GM23338 (cell line): ENCODE results near the gene NOP9.

Experiments used
- CREB1 ChIP-seq: fragments of 250-450 bp; sonication (Bioruptor Pico); IDR thresholded peaks from 2 replicates; pipeline ENCODE4 v1.5.0; 2020; ENCODE audit warnings: low read depth, mild to moderate bottlenecking, moderate library complexity
- EZH2phosphoT487 ChIP-seq: fragments of 200-600 bp; sonication (generic); IDR thresholded peaks from one replicate; pipeline ENCODE4 v1.8.1; 2018; ENCODE audit warnings: antibody characterized with exemption; ENCODE audit not compliant: unreplicated experiment
- POLR2AphosphoS5 ChIP-seq: IDR thresholded peaks from 2 replicates; pipeline ENCODE4 v1.6.1; 2016; ENCODE audit warnings: antibody characterized with exemption, low read depth
- TF ChIP-seq, protein P1 (sequence below), 2 experiments: fragments of 200-600 bp in 1 of 2; sonication (generic) in 1 of 2; conservative IDR thresholded peaks; 2 replicates each; pipeline versions ENCODE4 v1.5.1 to v1.6.1; 2016 to 2017; ENCODE audit warnings: antibody characterized with exemption in 2 of 2, low read depth in 2 of 2, mild to moderate bottlenecking in 2 of 2, moderate library complexity in 1 of 2

DNA sequence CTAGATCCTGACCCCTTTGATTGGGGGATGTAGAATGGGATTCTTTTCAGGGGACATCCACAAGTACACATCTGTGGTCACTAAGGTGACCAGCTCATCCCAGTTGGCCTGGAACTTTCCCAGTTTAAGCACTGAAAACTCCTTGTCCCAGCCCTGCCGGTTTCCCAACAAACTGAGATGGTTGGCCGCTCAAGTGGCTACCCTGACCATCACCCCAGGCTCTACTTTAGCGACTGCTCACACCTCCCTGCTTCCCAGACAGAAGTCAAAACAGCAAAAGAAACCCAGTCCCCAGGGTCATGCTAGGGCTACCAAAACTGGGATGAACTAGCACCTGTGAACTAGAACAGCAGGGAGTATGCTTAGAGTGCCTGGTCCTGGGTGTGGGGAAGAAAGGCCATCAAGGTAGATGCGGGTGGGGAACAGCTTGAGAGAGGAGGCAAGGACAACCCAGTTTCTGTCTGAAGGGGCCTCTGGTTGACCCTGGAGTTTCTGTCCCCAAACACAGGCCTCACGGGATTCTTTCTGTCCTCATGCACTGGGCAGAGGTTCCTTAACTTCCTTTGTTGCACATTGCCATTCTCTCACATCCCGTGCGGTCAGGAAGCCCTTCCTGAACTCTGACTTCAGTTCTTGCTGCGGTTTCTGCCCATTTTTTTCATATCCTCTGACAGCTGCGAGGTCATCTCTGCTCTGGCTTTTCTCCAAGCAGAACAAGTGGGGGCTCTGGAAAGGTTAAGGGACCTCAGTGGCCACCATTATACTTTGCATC, 13.3 kb downstream of the NOP9 start:
- no peak for TF ChIP-seq POLR2AphosphoS5
- TF ChIP-seq, protein P1, sequence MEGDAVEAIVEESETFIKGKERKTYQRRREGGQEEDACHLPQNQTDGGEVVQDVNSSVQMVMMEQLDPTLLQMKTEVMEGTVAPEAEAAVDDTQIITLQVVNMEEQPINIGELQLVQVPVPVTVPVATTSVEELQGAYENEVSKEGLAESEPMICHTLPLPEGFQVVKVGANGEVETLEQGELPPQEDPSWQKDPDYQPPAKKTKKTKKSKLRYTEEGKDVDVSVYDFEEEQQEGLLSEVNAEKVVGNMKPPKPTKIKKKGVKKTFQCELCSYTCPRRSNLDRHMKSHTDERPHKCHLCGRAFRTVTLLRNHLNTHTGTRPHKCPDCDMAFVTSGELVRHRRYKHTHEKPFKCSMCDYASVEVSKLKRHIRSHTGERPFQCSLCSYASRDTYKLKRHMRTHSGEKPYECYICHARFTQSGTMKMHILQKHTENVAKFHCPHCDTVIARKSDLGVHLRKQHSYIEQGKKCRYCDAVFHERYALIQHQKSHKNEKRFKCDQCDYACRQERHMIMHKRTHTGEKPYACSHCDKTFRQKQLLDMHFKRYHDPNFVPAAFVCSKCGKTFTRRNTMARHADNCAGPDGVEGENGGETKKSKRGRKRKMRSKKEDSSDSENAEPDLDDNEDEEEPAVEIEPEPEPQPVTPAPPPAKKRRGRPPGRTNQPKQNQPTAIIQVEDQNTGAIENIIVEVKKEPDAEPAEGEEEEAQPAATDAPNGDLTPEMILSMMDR (conservative IDR thresholded peaks at IDR 0.05; ENCODE audit: low read depth in 2 of 2): no peak
- TF ChIP-seq EZH2phosphoT487: no peak
- no peak for TF ChIP-seq CREB1 (CRISPR knock-in tag)
